ENCODE data around the gene CEP164. TPM values are rescaled to one million over a fixed set of nuclear protein-coding genes. Genes with fewer than 3 reads are reported as not detected.

Gene CEP164
- total and polyA plus RNA-seq, 2 of the 4 experiments (the other 2 are of a cell fraction): 23.3 to 26.9 TPM

DNA sequence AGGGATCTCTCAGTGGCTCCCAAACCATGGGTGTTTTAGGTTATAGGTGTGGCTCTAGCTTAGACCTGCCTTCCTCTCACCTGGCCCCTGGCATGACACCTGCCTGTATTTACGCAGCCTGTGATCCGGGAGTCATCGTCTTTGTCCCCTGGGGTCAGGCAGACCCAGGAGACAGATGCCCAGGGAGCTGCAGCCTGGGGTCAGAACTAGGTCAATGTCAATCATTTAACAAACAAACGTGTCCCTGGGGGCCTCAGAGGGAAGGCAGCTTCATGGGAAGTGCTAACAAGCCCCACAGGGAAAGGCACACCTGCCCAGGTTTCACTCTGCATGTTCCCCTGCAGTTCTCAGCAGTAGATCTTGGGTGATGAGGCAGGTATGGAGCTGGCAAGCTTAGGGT is 24.6 kb upstream of the CEP164 start:
- 70% methylated on average over 2 of the region's 4 CpGs; no CpG with 5 or more reads in 1 of the 2 experiments for WGBS, 2 experiments (ENCODE audit: extremely low coverage in 2 of 2, insufficient read length in 1 of 2)
- H2AK5ac ChIP-seq (ENCODE audit: low read depth, low read length): no peak overlapping the region
- CTCF ChIA-PET: no interaction called here

More for the DNA sequence above, 24.6 kb upstream of the CEP164 start:
- Histone ChIP-seq H3K9ac (ENCODE audit: low read depth, low read length) (no peak overlapping the region), H2BK15ac (ENCODE audit: low read depth, low read length) (no peak overlapping the region), H3K4me3 (ENCODE audit: insufficient read depth, low read depth, low read length) (no peak overlapping the region), H3K9me3 (ENCODE audit: control insufficient read depth, insufficient read depth, low read length) (no peaks in the 10 kb centered on the region), H2AK9ac (replicated peaks; ENCODE audit: low read depth, low read length, poor library complexity) (peak overlapping the region; percentile 63), H4K91ac (ENCODE audit: insufficient read depth, low read depth, low read length) (no peak overlapping the region), H3K27me3 (ENCODE audit: control insufficient read depth, insufficient read depth, low read length) (no peaks in the 10 kb centered on the region), H4K8ac (ENCODE audit: low read depth in 2 of 2, low read length in 2 of 2) (no peak overlapping the region), H2AFZ (replicated peaks; ENCODE audit: low read length, poor library complexity) (no peak overlapping the region), H2BK120ac (ENCODE audit: low read depth, low read length) (no peak overlapping the region), H3K18ac (ENCODE audit: low read depth, low read length) (no peak overlapping the region), H3K27ac (ENCODE audit: insufficient read depth, low read length) (no peak overlapping the region), H3K79me1 (ENCODE audit: low read depth in 1 of 2, low read length in 2 of 2) (peaks cover 12 to 40% of the 10 kb centered on the region in 2 experiments), H3K4me1 (ENCODE audit: control insufficient read depth, insufficient read depth, low read length) (peaks cover 13% of the 10 kb centered on the region; the same call in 1 of the 2 replicates), H3K36me3 (ENCODE audit: control insufficient read depth, insufficient read depth, low read length) (peaks cover 5% of the 10 kb centered on the region), H2BK20ac (ENCODE audit: low read depth, low read length) (no peak overlapping the region), H3K23ac (ENCODE audit: low read depth, low read length) (no peak overlapping the region), H3K4ac (ENCODE audit: low read depth, low read length) (no peak overlapping the region), H3K56ac (ENCODE audit: extremely low read depth, insufficient read depth, low read length) (no peak overlapping the region), H3K9me1 (ENCODE audit: insufficient read depth, low read length) (peaks cover 7% of the 10 kb centered on the region; the same call in 1 of the 2 replicates), H2BK5ac (ENCODE audit: low read depth, low read length, poor library complexity, severe bottlenecking) (no peak overlapping the region), H4K5ac (ENCODE audit: low read depth, low read length) (no peak overlapping the region), H3K14ac (replicated peaks; ENCODE audit: low read depth, low read length) (no peak overlapping the region), H3K4me2 (ENCODE audit: low read depth, low read length) (no peak overlapping the region), H4K20me1 (ENCODE audit: insufficient read depth, low read length) (peaks cover 12% of the 10 kb centered on the region; the same call in 1 of the 2 replicates)
- in situ Hi-C loops (cut with MboI; ENCODE audit: low sequenced_read_pairs): no loop called here
- intact Hi-C loops (cut with micrococcal nuclease): no loop called here
- dilution Hi-C loops (cut with HindIII; ENCODE audit: low sequenced_read_pairs, unreplicated experiment): no loop called here
- POLR2A ChIA-PET (ENCODE audit: unreplicated experiment): no interaction called here
- ATAC-seq (ENCODE audit: low read depth): no peak
- TF ChIP-seq SMC3 (IDR thresholded peaks at IDR 0.05; ENCODE audit: low read depth, low read length) (no peak), MXI1 (IDR thresholded peaks at IDR 0.05; ENCODE audit: borderline replicate concordance, low read depth, low read length) (no peak)
- no peak for DNase-seq
- BruUV-seq (replicated peaks): no TSS peak

All from IMR-90 (cell line).